ENCODE data around the gene IFI44L. TPM values are rescaled to one million over a fixed set of nuclear protein-coding genes. Genes with fewer than 3 reads are reported as not detected.

IFI44L gene
- polyA plus RNA-seq, 1 donor: 7.6 TPM

GRCh38 chr1:78640462-78640861 lies 20.2 kb downstream of the IFI44L start:
- no peak for DNase-seq

DNA sequence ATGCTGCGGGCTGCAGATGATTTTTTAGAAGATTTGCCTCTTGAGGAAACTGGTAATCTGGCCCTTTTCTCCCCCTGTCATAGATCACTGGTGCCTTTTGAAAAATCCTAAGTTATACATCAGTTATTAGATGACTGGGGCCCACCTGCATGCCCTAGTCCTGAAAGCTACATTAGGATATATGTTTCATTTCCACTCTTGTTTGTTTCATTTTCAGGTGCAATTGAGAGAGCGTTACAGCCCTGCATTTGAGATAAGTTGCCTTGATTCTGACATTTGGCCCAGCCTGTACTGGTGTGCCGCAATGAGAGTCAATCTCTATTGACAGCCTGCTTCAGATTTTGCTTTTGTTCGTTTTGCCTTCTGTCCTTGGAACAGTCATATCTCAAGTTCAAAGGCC lies 21.3 kb downstream of the IFI44L start:
- DNase-seq: no peak

- no peak for DNase-seq
Observed at GRCh38 chr1:78645723-78646122, 25.5 kb downstream of the IFI44L start.

DNA sequence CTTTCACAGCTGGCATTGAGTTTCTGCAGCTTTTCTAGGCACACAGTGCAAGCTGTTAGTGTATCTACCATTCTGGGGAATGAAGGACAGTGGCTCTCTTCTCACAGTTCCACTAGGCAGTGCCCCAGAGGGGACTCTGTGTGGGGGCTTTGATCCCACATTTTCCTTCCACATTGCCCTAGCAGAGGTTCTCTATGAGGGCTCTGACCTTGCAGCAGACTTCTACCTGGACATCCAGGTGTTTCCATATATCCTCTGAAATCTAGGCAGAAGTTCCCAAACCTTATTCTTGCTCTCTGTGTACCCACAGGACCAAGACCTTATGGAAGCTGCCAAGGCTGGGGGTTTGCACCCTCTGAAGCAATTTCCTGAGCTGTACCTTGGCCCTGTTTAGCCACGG lies 27.0 kb downstream of the IFI44L start:
- DNase-seq: no peak

DNA sequence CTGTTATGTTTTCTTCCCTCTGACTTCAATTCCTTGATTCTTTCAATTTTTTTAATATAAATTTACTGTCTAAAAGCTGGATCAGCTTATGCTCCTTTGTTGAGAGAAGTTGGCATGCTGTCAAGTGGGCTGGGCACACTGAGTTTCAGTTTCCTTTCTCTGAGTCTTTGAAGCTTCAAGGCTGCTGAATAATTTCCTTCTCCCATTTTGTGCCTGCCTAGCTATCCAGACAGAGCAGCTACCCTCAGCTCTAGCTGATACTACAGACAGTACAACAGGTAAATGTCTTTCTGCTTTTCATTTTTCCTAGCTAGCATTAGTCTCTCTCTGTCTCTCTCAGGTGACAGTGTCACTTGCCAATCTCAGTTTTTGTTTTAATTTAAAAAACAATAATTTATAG lies 29.4 kb downstream of the IFI44L start, which contains the start of gene IFI44:
IFI44 (plus strand) TSS at position 204 of the 400 bp plus-strand sequence. CDS start 365 bp downstream, outside the sequence.
- peak; percentile 73 for DNase-seq

GRCh38 chr1:78650114-78650660 lies 29.9 kb downstream of the IFI44L start:
- DNase-seq: no peak

- no peak for DNase-seq
Observed at GRCh38 chr1:78651241-78651640, 31.0 kb downstream of the IFI44L start.

DNA sequence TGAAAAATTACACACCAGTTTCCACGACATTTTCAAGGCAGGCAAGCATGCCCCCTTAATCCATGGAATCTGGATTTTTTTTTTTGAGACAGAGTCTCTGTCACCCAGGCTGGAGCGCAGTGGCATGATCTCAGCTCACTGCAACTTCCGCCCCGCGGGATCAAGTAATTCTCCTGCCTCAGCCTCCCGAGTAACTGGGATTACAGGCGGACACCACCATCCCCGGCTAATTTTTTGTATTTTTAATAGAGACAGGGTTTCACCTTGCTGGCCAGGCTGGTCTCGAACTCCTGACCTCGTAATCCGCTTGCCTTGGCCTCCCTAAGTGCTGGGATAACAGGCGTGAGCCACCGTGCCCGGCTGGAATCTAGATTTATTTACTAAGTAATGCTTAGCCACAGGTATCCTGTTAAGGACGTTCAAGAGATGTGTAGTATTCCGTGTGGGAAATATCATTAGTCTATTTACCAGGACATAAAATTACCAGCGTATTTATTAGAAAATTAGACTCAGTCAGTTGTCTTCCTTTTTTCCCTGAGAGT lies 31.8 kb downstream of the IFI44L start:
- no peak for DNase-seq

DNA sequence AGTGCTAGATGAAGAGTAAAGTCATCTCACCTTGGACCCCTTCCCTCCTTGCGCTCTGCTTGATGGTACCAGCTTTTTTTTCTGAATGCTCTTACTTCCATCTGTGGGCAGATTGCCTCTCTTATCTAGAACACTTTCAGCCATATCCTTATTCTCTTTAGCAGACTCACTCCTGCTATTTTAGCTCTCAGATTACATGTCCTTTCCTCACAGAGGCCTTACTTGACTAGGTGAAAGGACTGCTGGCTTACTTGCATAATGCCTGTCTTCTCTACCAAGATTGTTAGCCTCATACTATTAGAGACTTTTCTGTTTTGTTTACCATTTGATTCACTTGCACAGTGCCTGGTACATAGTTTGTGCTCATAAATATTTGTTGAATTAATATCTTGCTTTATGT lies 38.7 kb downstream of the IFI44L start:
- DNase-seq: no peak

GRCh38 chr1:78663923-78664322 lies 43.7 kb downstream of the IFI44L start:
- DNase-seq: no peak

DNA sequence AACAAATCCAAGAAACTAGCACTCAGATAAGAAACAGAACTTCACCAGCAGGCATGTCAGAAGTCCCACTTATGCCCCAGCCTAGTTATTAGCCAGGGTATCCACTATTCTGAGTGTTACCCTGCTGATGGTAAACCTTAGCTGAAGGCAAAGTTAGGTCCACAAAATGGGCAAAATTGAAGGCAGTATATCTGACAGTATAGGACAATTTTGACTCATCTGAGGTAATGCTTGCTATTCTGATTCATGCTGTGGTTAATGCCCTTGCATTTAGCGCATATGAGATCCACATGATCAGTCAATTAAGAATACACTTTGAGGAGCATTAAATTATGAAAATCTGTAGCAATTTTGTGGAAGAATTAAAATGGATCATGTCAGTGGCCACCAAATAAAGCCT lies 44.5 kb downstream of the IFI44L start:
- DNase-seq: no peak

- no peak for DNase-seq
Observed at GRCh38 chr1:78665809-78666208, 45.6 kb downstream of the IFI44L start.

GRCh38 chr1:78667939-78668338 lies 47.7 kb downstream of the IFI44L start:
- DNase-seq: no peak

- no peak for DNase-seq
Observed at GRCh38 chr1:78668427-78668826, 48.2 kb downstream of the IFI44L start.

- DNase-seq: no peak
Observed at GRCh38 chr1:78672428-78672827, 52.2 kb downstream of the IFI44L start.

- no peak for DNase-seq
Observed at GRCh38 chr1:78673120-78673519, 52.9 kb downstream of the IFI44L start.

- peak; percentile 59 for DNase-seq
Observed at GRCh38 chr1:78676347-78676982, 56.2 kb downstream of the IFI44L start.

- DNase-seq: no peak
Observed at GRCh38 chr1:78676993-78677392, 56.7 kb downstream of the IFI44L start.

DNA sequence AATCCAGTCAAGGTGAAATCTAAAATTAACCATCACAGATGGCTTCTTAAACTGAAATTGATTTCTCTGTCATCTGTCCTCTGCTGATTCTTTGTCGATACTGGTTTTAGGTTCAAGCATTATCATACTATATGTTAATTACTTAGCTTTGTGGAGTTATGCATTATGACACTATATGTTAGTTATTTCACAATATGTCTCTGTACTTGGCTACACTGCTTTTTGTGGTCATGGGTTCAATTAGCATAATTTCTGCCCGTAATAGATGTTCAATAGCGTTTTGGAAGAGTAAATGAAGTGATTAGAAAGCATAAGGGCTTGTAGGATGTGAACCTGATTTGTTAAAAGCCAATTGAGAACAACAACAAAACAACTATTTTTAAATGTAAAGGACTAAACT lies 57.5 kb downstream of the IFI44L start:
- no peak for DNase-seq

DNA sequence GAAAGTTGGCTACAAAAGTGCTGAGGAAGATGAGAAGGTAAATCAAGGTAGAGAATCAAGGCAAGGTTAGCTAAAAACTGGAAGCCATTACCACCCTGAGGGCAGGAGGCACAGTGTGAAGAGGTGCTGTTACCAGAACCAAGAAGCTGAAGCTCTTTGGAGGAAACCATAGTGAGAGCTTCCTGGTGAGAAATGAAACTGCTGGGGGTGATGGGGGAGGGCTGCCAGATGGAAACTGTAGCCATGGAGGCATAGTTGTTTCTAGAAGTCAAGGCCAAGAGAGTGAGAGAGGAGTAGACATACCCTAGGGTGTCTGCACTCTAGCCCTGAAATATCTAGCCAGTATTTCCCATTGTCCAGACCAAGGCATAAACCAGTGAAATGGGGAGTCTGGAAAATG lies 58.1 kb downstream of the IFI44L start:
- no peak for DNase-seq

GRCh38 chr1:78681265-78681664 lies 61.0 kb downstream of the IFI44L start:
- DNase-seq: no peak

GRCh38 chr1:78682496-78682895 lies 62.2 kb downstream of the IFI44L start:
- DNase-seq: no peak

- no peak for DNase-seq
Observed at GRCh38 chr1:78683079-78683478, 62.8 kb downstream of the IFI44L start.

DNA sequence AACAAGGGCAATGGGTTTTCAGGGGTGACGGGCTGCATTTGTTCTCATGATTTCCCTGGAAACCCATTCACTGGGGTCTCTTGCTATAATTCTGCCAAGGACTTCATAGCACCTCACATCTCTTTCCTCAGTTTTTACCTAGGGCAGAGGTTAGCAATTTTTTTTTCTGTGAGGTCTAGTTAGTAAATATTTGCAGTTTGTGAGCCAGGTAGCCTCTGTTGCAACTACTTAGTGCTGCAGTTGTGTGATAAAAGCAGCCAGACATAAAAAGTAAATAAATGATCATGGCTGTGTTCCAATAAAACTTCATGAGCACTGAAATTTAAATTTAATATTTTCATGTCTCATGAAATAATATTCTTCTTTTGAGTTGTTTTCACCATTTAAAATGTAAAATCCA lies 67.1 kb downstream of the IFI44L start:
- no peak for DNase-seq

Data from left kidney (tissue), 2 donors.